ENCODE data around the gene TMEM232. TPM values are rescaled to one million over a fixed set of nuclear protein-coding genes. Genes with fewer than 3 reads are reported as not detected.

Gene TMEM232
- total RNA-seq = 1.9 and 2.0 TPM in 2 replicates

GRCh38 chr5:110726249-110727024 lies at the start of gene TMEM232:
TMEM232 (minus strand) TSS chr5:110726671; CDS start chr5:110667352, 59,319 bp downstream.

GRCh38 chr5:110738812-110739651 lies 12.6 kb upstream of the TMEM232 start, which contains the start of gene SLC25A46:
SLC25A46 (plus strand) TSS chr5:110739007; CDS start chr5:110739120, 113 bp downstream.

Other genes starting within 250 kb of the TMEM232 start
- gene SLC25A46, start 12.3 kb upstream of the TMEM232 start, total RNA-seq = 96.8 and 99.2 TPM in 2 replicates

All from uterine smooth muscle cell (primary cell).